Activated T-cell treated with anti-CD3 and anti-CD28 coated beads, Interleukin-2, amount 50 U/mL, for 24 hours (primary cell): Measurements from ENCODE around the gene C19orf44.
"Not testable (repeated sequence)": the region's sequence is repeated elsewhere in the genome, so short reads cannot be mapped to it uniquely, and the experiment has no call there.

ENCODE experiments used
- DNase-seq: peaks from one replicate; pipeline ENCODE4 v3.0.0-alpha.2; 2020
- H3K27ac Mint-ChIP-seq: 2 replicates; pipeline ENCODE4 v1.8.0; 2020; ENCODE audit warnings: mild to moderate bottlenecking, mixed read lengths
- H3K27me3 Mint-ChIP-seq: 2 replicates; pipeline ENCODE4 v1.8.0; 2020; ENCODE audit warnings: mixed read lengths
- H3K36me3 Mint-ChIP-seq: 2 replicates; pipeline ENCODE4 v1.8.0; 2020; ENCODE audit warnings: low read depth, mixed read lengths
- H3K4me1 Mint-ChIP-seq: 2 replicates; pipeline ENCODE4 v1.8.0; 2020; ENCODE audit warnings: low read depth, mixed read lengths
- H3K4me3 Mint-ChIP-seq: 2 replicates; pipeline ENCODE4 v1.8.0; 2020; ENCODE audit warnings: mild to moderate bottlenecking, moderate library complexity, mixed read lengths
- H3K9me3 Mint-ChIP-seq: 2 replicates; pipeline ENCODE4 v1.8.0; 2020; ENCODE audit warnings: mixed read lengths

The C19orf44 gene

DNA sequence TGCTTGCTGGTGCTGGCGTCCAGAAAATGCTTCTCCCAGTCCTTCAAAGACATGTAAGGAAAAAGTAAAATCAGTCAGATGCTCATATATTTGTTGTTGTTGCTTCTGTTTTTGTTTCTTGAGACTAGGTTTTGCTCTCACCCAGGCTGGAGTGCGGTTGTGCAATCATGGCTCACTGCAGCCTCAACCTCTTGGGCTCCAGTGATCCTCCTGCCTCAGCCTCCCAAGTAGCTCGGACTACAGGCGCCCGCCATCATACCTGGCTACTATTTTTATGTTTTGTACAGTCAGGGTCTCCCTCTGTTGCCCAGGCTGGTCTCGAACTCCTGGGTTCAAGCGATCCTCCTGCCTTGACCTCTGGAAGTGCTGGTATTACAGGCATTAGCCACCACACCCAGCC, 13.4 kb upstream of the C19orf44 start:
- H3K9me3 Mint-ChIP-seq: no peaks in the 10 kb centered on the region
- no peak overlapping the region for H3K27ac Mint-ChIP-seq
- H3K4me1 Mint-ChIP-seq: no peaks in the 10 kb centered on the region
- no peak for DNase-seq
- H3K36me3 Mint-ChIP-seq: no peaks in the 10 kb centered on the region
- H3K27me3 Mint-ChIP-seq: no peaks in the 10 kb centered on the region
- no peak overlapping the region for H3K4me3 Mint-ChIP-seq

DNA sequence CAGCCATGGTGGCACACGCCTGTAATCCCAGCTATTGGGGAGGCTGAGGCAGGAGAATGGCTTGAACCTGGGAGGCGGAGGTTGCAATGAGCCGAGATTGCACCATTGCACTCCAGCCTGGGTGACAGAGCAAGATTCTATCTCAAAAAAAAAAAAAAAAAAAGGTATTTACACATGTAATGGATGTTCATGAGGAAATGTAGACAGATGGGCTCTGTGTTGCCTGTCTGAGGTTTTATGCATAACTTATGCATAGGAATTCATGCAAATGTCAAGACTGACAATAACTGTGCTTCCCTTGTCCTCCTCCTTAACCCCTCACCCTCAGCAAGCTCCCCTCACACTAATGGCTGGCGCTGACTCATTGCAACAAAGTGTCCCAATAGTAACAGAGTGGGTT, 9.7 kb upstream of the C19orf44 start:
- H3K27ac Mint-ChIP-seq, H3K9me3 Mint-ChIP-seq, H3K4me3 Mint-ChIP-seq, H3K36me3 Mint-ChIP-seq, H3K27me3 Mint-ChIP-seq, DNase-seq, H3K4me1 Mint-ChIP-seq: not testable (repeated sequence)

DNA sequence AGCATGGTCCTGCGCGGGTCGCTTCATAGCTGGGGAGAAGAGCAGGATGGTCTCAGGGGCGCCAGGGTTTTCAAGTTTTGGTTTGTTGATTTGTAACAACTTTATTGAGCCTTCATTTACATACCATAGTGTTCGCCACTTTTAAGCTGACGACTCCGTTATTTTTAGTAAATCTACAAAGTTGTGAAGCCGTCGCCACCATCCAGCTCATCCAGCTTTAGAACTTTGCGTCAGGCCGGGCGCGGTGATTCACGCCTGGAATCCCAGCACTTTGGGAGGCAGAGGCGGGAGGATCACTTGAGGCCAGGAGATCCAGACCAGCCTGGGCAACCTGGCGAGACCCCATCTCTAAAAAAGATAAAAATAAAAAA, 404 bp downstream of the C19orf44 start:
- peaks cover 18% of the 10 kb centered on the region for H3K4me1 Mint-ChIP-seq
- H3K27ac Mint-ChIP-seq: peak overlapping the region; percentile 90
- H3K9me3 Mint-ChIP-seq: peaks cover 3% of the 10 kb centered on the region
- peak overlapping the region; percentile 90 for H3K4me3 Mint-ChIP-seq
- no peaks in the 10 kb centered on the region for H3K27me3 Mint-ChIP-seq
- DNase-seq: peak; percentile 34
- peaks cover 14% of the 10 kb centered on the region for H3K36me3 Mint-ChIP-seq

DNA sequence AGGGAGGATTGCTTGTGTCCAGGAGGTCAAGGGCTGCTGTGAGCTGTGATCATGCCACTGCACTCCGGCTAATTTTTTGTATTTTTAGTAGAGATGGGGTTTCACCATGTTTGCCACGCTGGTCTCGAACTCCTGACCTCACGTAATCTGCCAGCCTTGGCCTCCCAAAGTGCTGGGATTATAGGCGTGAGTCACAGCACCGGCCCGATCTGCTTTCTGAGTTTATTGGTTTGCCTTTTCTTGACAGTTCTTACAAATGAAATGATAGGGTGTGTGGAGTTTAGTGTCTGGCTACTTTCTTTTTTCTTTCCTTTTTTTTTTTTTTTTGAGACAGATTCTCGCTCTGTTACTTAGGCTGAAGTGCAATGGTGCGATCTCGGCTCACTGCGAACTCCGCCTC, 848 bp downstream of the C19orf44 start:
- peak overlapping the region; percentile 90 for H3K4me3 Mint-ChIP-seq
- DNase-seq: no peak
- peaks cover 18% of the 10 kb centered on the region for H3K4me1 Mint-ChIP-seq
- peaks cover 19% of the 10 kb centered on the region for H3K36me3 Mint-ChIP-seq
- peaks cover 3% of the 10 kb centered on the region for H3K9me3 Mint-ChIP-seq
- H3K27ac Mint-ChIP-seq: no peak overlapping the region
- no peaks in the 10 kb centered on the region for H3K27me3 Mint-ChIP-seq

DNA sequence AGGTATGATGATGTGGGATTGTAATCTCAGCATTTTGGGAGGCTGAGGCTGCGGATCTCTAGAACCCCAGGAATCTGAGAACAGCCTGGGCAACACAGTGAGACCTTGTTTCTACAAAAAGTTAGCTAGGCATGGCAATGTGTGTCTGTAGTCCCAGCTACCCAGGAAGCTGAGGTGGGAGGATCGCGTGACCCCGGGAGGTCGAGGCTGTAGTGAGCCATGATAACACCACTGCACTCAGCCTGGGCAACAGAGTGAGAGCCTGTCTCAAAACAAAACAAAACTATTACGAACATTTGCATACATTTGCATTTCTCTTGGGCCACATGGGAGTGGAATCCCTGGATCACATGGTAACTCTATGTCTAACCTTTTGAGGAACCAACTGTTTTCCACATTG, 1.6 kb downstream of the C19orf44 start:
- H3K27ac Mint-ChIP-seq: no peak overlapping the region
- H3K9me3 Mint-ChIP-seq: peaks cover 3% of the 10 kb centered on the region
- H3K36me3 Mint-ChIP-seq: peaks cover 24% of the 10 kb centered on the region

DNA sequence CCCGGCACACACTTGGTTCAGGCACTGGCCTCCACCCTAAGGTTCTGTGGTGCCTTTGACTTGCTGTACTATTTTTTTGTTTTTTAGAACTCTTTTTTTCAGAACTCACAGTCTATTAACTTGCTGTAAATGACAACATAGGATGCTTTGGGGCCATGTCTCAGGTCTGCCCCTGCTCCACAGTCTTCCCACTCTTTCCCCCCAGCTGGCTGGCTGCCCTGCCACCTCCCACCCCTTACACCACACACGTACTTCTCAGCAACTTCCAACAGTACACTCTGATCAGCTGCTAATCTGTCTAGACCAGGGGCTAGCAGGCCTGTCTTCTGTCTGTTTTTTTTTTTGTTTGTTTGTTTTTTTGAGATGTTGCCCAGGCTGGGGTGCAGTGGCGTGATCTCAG, 8.1 kb downstream of the C19orf44 start:
- Mint-ChIP-seq H3K4me3 (no peak overlapping the region), H3K36me3 (peaks cover 43% of the 10 kb centered on the region), H3K27ac (no peak overlapping the region), H3K27me3 (no peaks in the 10 kb centered on the region), H3K4me1 (peaks cover 4% of the 10 kb centered on the region), H3K9me3 (no peaks in the 10 kb centered on the region)
- DNase-seq: no peak

More for the DNA sequence above, 1.6 kb downstream of the C19orf44 start:
- Mint-ChIP-seq H3K27me3 (no peaks in the 10 kb centered on the region), H3K4me1 (peaks cover 18% of the 10 kb centered on the region), H3K4me3 (peak overlapping the region; percentile 90)
- no peak for DNase-seq

DNA sequence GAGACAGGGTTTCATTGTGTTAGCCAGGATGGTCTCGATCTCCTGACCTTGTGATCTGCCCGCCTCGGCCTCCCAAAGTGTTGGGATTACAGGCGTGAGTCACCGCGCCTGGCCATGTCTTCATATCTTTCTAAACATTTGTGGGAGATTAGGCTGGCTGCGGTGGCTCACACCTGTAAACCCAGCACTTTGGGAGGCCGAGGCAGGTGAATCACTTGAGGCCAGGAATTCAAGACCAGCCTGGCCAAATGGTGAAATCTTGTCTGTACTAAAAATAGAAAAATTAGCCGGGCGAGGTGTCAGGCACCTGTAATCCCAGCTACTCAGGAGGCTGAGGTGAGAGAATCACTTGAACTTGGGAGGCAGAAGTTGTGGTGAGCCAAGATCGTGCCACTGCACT, 10.0 kb downstream of the C19orf44 start:
- H3K27me3 Mint-ChIP-seq, H3K4me1 Mint-ChIP-seq, H3K27ac Mint-ChIP-seq, H3K4me3 Mint-ChIP-seq, H3K9me3 Mint-ChIP-seq, DNase-seq: not testable (repeated sequence)
- H3K36me3 Mint-ChIP-seq: peaks cover 50% of the 10 kb centered on the region

DNA sequence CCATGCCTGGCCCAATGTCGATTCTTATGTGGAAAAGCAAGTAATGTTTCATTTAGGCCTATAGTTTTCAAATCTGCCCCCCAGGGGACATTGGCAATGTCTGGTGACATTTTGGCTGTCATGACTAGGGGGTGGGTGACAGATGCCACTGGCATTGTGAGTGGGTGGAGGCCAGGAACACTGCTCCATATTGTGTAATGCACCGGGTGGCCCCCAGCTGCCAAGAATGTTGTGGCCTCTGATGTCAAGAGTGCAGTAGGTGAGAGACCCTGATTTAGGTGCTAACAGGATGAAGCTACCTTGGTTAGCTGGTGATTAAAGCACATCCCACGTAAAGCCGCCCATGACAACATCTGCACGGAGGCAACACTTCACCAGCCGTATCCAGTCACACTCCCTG, 10.8 kb downstream of the C19orf44 start:
- no peak for DNase-seq
- Mint-ChIP-seq H3K27ac (no peak overlapping the region), H3K9me3 (no peaks in the 10 kb centered on the region), H3K36me3 (peaks cover 48% of the 10 kb centered on the region), H3K4me3 (no peak overlapping the region), H3K27me3 (no peaks in the 10 kb centered on the region), H3K4me1 (peaks cover 4% of the 10 kb centered on the region)

DNA sequence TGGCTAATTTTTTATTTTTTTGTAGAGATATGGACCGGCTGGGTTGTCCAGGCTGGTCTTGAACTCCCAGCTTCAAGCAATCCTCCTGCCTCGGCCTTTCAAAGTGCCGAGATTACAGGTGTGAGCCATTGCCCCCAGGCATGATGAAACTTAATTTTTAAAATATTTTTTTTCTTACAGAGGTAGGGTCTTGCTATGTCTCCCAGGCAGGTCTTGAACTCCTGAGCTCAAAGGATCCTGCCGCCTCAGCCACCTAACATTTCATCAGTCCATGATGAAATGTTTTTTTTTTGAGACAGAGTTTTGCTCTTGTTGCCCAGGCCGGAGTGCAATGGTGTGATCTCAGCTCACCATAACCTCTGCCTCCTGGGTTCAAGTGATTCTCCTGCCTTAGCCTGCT, 12.4 kb downstream of the C19orf44 start:
- peaks cover 47% of the 10 kb centered on the region for H3K36me3 Mint-ChIP-seq
- H3K4me3 Mint-ChIP-seq: no peak overlapping the region
- H3K27ac Mint-ChIP-seq: no peak overlapping the region
- no peaks in the 10 kb centered on the region for H3K27me3 Mint-ChIP-seq
- H3K9me3 Mint-ChIP-seq: no peaks in the 10 kb centered on the region
- no peak for DNase-seq
- H3K4me1 Mint-ChIP-seq: no peaks in the 10 kb centered on the region

DNA sequence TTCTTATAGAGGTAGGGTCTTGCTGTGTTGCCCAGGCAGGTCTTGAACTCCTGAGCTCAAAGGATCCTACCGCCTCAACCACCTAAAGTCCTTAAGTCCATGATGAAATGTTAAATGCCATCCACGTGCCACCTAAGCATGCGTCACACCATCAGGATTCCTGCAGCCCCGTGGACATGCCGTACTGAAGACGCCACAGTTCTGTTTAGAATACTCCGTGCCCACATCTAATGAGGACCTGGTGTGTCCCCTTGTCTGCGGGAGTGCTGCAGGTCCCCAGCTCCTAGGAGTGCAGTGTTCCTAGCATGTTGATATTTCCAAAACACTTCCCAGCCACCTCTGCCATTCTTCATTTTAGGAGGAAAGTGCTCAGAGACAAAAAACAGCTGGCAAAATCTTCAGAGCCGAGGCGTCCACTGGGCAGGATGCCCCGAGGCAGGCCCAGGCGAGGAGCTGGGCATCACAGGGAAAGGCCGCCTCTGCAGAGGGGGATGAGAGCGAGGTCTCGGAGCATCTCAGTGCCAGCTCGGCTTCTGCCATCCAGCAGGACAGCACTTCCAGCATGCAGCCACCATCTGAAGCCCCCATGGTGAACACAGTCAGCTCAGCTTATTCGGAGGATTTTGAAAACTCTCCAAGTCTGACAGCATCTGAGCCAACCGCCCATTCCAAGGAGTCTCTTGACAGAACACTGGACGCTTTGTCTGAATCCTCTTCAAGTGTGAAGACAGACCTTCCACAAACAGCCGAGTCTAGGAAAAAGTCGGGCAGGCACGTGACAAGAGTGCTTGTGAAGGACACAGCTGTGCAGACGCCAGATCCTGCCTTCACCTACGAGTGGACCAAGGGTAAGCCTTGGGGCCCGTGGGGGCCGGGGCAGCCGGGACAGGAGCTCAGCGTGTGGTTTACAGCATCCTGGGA, 13.2 kb downstream of the C19orf44 start:
- H3K27ac Mint-ChIP-seq: no peak overlapping the region
- H3K9me3 Mint-ChIP-seq: no peaks in the 10 kb centered on the region
- H3K27me3 Mint-ChIP-seq: no peaks in the 10 kb centered on the region
- no peaks in the 10 kb centered on the region for H3K4me1 Mint-ChIP-seq
- H3K36me3 Mint-ChIP-seq: peaks cover 42% of the 10 kb centered on the region
- no peak for DNase-seq
- H3K4me3 Mint-ChIP-seq: no peak overlapping the region

DNA sequence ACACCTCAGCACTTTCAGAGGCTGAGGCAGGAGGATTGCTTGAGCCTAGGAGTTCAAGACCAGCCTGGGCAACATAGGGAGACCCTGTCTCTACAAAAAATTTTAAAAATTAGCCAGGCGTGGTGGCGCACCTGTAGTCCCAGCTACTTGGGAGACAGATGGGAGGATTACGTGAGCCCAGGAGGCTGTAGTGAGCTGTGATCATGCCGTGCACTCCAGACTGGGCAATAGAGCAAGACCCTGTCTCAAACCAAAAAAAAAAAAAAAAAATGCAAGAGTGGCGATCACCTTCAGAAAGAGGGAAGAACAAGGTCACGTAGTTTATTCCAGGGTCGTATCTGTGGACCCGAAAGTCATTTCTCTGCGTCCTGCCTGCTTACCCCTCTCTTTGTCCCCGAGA, 16.4 kb downstream of the C19orf44 start:
- H3K4me3 Mint-ChIP-seq, H3K9me3 Mint-ChIP-seq, DNase-seq, H3K27ac Mint-ChIP-seq, H3K4me1 Mint-ChIP-seq, H3K27me3 Mint-ChIP-seq: not testable (repeated sequence)
- H3K36me3 Mint-ChIP-seq: peaks cover 47% of the 10 kb centered on the region

DNA sequence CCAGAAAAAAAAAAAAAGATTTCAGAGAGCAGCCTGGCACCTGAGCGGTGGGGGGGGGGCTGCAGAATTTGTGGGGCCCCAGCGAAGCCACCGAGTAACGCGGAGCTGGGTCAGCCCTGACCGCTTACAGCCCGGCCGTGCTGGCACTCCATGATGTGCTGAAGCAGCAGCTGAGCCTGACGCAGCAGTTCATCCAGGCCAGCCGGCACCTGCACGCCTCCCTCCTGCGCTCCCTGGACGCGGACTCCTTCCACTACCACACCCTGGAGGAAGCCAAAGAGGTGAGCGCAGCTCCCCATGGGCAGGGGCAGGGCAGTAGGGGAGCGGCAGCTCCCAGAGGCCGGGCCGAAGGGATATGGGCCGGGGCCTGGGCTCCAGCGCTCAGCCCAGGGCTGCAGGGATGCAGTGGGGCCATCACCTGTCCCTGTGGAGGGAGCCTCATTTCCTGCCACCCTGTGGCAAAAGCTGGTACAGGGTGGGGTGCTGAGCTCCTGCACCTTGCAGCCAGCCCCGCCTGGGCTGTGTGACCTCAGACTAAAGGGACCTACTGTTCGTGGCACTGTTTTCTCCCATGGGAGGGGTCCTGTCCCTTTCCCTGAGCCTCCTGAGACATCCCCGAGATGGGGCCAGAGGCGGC, 18.3 kb downstream of the C19orf44 start:
- no peak overlapping the region for H3K27ac Mint-ChIP-seq
- no peaks in the 10 kb centered on the region for H3K9me3 Mint-ChIP-seq
- no peak overlapping the region for H3K4me3 Mint-ChIP-seq
- no peak for DNase-seq
- H3K27me3 Mint-ChIP-seq: no peaks in the 10 kb centered on the region
- H3K36me3 Mint-ChIP-seq: peaks cover 61% of the 10 kb centered on the region
- peaks cover 2% of the 10 kb centered on the region for H3K4me1 Mint-ChIP-seq

DNA sequence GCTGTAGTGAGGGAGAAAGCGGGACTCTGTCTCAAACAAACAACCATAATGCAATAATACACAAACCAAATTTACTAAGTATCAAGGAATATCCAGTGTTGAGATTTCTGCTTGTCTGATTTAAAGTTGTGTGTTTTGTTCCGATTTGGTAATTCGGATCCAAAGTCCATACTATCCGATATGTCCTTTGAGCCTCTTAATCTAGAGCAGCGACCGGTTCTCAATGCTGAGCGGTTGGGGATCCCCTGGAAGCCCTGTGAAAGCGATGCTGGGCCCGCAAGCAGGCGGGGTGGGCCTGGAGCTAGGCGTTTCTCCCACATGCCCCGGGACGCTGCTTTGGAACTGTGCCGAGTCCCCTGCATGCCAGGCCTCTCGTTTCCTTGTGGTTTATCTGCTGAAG, 20.2 kb downstream of the C19orf44 start:
- Mint-ChIP-seq H3K4me1 (peaks cover 2% of the 10 kb centered on the region), H3K27ac (no peak overlapping the region), H3K9me3 (no peaks in the 10 kb centered on the region), H3K27me3 (no peaks in the 10 kb centered on the region), H3K36me3 (peaks cover 68% of the 10 kb centered on the region), H3K4me3 (no peak overlapping the region)
- no peak for DNase-seq

DNA sequence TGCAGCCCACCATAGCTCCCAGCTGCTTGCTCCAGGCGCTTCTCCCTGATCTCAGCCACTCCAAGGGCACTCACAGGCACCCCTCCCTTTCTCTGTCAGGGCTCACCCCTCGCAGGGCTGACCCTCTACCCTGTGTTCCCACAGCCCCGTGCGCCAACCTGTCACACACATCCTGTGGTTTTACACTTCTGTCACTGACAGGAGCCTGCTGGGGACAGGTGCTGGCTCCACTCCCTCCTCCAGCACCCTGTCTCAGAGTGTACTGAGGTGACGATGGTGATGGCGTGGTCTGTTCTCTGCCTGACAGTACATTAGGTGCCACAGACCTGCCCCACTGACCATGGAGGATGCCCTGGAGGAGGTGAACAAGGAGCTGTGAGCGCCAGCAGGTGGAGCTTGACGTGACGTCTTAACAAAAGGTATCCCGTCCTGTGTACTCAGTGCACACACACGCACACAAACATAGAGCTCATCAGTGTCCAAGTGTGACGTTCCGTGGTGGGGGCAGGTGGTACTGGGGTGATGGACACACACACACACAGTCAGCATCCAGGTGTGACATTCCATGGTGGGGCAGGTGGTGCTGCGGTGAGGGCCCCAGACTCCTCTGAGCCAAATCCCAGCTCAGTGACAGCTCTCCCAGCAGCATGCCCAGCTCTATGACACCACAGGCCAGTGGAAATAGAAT, 20.9 kb downstream of the C19orf44 start:
- Mint-ChIP-seq H3K9me3 (no peaks in the 10 kb centered on the region), H3K36me3 (peaks cover 72% of the 10 kb centered on the region), H3K27me3 (no peaks in the 10 kb centered on the region), H3K4me3 (no peak overlapping the region), H3K4me1 (peaks cover 2% of the 10 kb centered on the region), H3K27ac (no peak overlapping the region)
- DNase-seq: no peak

DNA sequence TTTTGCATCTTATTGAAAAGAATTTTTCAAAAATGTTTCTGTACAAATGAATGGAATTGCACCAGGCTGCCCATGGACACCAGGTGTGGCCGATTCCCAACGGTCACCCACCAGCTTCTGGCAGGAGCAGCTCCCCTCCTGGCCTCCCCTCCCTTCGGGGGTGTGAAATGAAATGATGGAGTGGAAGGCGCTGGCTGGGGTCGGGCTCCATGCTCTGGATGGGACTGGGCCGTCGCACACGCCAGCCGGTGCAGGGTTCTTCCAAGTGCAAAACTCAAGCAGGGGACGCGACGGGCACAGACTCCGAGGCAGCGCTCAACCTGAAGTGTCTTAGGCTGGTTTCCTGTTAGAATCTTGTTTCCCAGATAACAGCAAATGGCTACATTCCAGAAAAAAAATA, 21.9 kb downstream of the C19orf44 start:
- H3K27me3 Mint-ChIP-seq: no peaks in the 10 kb centered on the region
- peaks cover 2% of the 10 kb centered on the region for H3K4me1 Mint-ChIP-seq
- peaks cover 71% of the 10 kb centered on the region for H3K36me3 Mint-ChIP-seq
- H3K9me3 Mint-ChIP-seq: no peaks in the 10 kb centered on the region
- no peak for DNase-seq
- H3K4me3 Mint-ChIP-seq: no peak overlapping the region
- peak overlapping the region; percentile 37 for H3K27ac Mint-ChIP-seq
